ENCODE measurements around the gene CD34.

GRCh38 chr1:207894704-207895103 lies 16.2 kb downstream of the CD34 start:
- TF ChIP-seq POLR2A (IDR thresholded peaks at IDR 0.05) (no peak), CTCF (IDR thresholded peaks at IDR 0.05) (no peak), EP300 (IDR thresholded peaks at IDR 0.05) (no peak)
